Measurements from ENCODE around the gene INSR.

DNA sequence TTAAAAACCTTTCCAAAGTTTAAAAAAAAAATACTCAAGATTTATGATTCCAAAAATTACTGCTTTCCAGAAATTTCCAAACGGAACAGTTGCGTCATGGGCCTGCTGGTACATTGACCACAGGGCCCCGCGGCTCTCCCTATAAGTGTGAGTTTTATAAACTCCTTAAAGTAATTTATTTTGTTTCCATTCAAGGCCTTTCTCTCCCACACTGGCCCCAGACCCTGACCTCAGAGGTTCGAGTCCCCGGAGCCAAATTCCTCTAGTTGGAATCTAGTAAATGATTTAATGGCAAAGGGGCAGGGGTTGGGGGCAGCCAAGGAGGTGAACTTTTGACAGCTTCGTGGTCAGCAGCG lies 97.5 kb downstream of the INSR start:
- TF ChIP-seq, protein P1, sequence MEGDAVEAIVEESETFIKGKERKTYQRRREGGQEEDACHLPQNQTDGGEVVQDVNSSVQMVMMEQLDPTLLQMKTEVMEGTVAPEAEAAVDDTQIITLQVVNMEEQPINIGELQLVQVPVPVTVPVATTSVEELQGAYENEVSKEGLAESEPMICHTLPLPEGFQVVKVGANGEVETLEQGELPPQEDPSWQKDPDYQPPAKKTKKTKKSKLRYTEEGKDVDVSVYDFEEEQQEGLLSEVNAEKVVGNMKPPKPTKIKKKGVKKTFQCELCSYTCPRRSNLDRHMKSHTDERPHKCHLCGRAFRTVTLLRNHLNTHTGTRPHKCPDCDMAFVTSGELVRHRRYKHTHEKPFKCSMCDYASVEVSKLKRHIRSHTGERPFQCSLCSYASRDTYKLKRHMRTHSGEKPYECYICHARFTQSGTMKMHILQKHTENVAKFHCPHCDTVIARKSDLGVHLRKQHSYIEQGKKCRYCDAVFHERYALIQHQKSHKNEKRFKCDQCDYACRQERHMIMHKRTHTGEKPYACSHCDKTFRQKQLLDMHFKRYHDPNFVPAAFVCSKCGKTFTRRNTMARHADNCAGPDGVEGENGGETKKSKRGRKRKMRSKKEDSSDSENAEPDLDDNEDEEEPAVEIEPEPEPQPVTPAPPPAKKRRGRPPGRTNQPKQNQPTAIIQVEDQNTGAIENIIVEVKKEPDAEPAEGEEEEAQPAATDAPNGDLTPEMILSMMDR (IDR thresholded peaks at IDR 0.05): no peak
- TF ChIP-seq POLR2A (IDR thresholded peaks at IDR 0.05): no peak

Measured in thyroid gland (tissue), 4 donors.